Activated gamma-delta T cell treated with anti-CD3 and anti-CD28 coated beads, Interleukin-2, amount 50 U/mL, for 16 hours (primary cell): ENCODE data around the gene XPR1.
"Not testable (repeated sequence)": the region's sequence is repeated elsewhere in the genome, so short reads cannot be mapped to it uniquely, and the experiment has no call there.

Experiments used
- DNase-seq: peaks from one replicate; pipeline ENCODE4 v3.0.0-alpha.2; 2020; ENCODE audit warnings: low read depth

Gene XPR1

DNA sequence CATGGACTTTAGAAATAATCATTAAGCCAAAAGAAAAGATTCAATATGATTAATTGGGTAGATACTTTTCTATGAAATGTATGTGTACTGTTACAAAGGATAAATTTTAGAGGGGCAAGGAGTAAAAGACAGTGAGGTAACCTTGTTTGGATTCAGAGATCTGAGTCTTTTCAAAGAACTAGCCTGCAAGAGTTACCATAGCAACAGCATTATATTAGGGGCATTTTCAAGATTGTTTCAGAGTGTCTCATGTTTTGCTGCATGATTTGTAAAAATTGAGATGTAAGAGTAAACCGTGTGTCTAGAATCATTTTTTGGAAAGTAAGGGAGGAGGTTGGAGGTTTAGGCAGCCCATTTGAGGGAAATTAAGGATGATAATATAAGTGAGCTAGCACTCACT is 210.2 kb downstream of the XPR1 start:
- no peak for DNase-seq

DNA sequence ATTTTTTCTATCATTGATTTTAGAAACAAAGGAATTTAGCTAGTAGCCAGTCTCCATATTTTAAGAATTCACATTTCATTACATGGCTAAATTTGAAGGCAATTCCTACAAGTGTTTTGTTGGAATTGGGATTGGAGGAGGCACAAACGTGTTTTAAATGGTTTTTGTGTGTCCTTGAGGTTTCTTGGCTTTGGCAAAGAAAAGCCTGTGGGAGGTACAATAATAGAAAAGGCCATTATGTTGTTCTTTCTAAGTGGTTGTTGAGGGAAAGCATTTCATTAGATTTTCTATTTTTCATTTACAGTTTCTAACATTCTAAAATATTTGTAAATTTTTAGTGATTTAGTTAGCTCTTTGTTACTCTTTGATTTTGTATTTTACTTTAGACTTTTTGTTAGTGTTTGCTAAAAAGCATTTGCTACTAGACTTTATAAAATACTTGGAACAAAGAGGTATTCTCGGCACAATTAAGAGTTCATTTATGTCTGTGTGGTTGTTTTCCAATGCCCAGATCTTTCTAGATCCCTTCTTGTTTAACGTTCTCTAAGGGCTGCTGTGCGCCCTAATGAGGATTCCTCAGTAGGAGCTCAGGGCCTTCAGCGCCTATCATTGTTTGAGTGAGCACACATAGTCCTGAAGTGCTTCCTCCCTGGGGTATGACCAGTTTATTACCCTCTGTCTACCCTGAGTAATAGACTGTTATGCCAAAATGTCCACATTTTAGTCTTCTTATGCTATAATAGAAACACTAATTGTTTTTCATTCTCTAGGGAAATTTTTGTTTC is 210.9 kb downstream of the XPR1 start:
- DNase-seq = no peak

DNA sequence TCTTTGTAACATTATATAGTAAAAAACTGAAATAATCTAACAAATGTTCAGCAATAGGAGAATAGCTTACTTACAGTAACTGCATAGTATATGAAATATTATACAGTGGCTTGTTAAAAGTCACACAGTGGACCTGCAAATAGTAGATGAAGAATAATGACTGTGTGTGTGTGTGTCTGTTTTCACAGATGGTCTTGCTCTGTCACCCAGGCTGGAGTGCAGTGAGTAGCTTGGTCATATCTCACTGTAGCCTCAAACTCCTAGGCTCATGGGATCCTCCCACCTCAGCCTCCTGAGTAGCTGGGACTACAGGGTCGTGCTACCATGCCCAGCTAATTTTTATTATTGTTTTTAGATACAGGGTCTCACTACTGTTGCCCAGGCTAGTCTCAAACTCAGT is 213.5 kb downstream of the XPR1 start:
- no peak for DNase-seq

DNA sequence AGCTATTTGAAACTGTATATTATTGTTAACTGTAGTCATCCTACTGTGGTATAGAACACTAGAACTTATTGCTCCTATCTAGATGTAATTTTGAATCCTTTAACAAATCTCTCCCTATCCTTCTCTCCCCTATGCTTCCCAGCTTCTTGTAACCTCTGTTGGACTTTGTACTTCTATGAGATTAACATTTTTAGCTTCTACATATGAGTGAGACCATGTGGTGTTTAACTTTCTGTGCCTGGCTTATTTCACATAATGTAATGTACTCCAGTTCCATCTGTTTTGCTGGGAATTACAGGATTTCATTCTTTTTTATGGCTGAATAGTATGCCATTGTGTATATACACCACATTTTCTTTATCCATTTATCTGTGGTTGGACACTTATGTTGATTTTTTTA is 216.4 kb downstream of the XPR1 start:
- no peak for DNase-seq

DNA sequence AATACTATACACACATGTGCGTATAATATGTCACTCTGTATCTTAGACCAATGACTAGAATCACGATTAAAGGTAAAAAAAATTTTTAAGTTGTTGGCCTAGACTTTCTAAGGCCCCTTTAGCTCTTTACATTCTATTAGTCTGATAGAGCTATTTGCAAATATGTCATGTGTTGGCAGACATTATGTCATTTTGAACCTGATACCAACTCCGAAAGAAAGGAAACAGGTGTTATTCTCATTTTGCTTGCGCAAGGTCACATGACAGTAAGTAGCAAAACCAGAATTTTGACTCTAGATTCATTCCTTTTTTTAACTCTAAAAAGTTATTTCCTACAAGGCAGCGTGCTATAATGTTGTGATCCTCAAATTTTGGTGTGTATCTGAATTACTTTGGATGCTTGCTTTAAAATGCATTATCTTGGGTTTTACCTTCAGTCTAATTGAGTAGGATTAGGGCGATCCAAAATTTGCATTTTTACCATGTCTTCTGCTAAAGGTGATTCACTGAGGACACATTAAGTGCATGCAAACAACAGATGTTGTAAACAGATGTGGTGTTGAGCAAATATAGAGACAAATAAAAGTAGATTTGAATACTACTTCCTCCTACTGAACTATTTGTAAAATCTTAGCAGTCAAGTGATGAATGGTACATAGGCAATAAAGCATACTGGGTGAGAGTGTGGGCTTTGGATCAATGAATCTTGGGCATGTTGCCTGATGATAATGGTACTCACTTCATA is 217.4 kb downstream of the XPR1 start:
- no peak for DNase-seq

DNA sequence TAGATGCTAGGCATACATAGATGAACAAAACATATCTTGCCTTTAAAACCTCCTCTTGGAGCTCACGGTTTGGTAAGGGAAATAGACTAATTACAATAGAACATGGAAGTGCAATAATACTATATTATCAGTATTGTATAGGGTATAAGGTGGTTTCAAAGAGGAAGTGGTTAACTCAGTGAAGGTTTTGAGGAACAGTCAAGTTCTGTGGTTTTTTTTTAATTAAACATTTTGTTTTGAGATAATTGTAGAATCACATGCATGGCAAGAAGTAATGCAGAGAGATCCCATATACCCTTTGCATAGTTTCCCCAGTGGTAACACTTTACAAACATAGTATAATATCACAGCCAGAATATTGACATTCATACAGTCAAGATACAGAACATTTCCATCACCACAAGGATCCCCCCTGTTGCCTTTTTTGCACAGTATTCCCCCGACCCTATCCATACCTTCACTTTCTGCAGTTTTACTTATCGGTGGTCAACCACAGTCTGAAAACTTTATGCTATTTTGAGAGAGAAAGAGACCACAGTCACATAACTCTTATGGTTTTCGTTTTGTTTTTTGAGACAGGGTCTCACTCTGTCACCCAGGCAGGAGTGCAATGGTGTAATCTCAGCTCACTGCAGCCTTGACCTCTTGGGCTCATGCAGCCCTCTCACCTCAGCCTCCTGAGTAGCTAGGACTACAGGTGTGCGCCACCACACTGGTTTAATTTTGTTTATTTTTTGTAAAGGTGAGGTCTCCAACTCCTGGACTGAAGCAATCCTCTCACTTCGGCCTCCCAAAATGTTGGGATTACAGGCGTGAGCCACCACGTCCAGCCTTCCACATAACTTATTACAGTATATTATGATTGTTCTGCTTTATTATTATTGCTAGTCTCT is 220.4 kb downstream of the XPR1 start:
- DNase-seq = no peak

DNA sequence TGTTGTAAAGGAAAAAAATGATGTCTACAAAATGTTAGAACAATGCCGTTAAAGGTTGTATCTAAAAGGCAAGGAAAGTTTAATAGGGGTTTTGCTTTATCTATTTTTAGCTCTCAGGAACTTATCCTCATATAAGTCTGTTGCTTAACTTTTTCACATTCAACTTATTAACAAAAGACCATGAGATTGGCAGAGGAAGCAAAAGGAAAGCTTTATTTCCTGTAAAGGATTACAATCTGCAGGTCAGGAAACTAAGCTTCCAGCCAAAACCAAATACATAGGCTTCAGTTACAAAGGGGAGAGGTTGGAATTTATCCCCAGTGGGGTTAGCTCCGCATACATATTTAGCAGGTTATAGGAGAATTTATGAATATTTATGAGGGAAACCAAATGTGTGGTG is 222.2 kb downstream of the XPR1 start:
- no peak for DNase-seq

DNA sequence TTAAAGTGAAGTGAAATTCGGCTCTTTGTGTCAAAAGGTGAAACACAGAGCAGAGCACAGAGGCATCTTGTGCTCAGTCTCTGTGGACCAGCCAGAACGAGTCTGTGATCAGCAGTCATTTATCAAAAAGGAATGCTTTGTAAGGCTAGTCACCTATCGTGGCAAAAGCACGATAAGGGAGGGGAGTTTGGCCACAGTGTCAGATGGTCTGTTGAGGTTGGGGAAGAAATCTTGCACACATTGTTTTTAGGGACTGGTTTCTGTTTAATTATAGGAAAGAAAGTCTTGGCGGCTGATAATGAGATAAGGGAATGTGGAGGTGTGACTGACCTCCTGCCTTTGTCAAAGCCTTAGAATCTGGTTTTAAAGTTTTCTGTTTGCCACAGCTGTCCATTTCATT is 222.6 kb downstream of the XPR1 start:
- no peak for DNase-seq

DNA sequence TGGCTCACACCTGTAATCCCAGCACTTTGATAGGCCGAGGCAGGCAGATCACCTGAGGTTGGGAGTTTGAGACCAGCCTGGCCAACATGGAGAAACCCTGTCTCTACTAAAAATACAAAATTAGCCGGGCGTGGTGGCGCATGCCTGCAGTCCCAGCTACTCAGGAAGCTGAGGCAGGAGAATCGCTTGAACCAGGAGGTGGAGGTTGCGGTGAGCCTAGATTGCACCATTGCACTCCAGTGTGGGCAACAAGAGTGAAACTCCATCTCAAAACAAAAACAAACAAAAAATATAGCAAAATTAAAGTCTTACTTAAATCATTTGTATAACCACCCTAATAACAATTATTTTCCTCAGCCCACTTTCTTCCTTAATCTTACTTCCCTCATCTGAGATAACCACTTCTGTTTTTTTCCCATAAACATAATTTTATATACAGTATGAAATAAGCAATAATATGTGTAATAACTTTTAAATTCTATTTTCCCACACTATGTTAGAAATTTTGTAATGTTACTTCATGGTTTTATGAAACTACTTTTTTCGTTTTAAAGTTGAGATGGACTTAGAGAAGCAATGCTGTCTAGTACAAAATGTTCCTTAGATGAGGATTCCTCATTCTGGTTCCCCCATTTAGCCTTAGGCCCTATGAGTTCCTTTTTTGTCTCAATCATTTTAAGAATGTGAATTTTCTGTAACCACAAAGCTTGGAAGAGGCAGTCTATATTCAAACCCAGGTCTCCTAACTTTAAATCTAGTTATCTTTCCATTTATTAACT is 226.3 kb downstream of the XPR1 start:
- DNase-seq = not testable (repeated sequence)

DNA sequence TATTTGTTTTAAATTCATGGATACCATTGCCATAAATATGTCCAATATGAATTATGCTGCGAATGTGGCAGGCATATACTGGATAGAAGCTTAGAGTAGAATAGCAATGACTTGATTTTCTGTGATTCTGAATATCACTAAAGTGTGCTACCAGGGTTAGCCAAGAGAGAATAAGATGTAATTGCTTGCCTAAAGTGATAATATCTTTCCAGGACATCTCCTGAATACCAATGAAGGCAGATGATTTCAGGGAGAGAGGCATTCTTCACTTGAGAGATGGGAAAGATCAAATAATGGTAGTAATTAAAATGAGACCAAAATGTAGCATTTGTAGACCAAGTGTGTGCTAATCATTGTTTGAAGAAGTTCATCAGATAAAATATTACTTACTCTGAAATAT is 227.5 kb downstream of the XPR1 start:
- DNase-seq = no peak

DNA sequence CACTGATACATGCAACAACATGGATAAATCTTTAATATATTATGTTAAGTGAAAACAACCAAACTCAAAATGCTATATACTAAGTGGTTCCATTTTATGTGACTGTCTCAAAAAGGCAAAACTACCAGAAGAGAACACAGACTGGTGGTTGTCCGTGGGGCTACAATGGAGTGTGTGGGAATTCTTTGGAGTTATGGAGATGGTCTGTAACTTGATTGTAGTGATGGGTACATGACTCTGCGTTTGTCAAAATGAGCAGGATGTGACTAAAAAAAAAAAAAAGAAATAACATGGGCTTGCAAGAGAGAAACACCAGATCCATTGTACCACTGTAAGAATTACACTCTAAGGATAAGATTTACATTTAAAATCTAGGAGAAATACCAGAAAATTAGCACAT is 228.7 kb downstream of the XPR1 start:
- DNase-seq = no peak

DNA sequence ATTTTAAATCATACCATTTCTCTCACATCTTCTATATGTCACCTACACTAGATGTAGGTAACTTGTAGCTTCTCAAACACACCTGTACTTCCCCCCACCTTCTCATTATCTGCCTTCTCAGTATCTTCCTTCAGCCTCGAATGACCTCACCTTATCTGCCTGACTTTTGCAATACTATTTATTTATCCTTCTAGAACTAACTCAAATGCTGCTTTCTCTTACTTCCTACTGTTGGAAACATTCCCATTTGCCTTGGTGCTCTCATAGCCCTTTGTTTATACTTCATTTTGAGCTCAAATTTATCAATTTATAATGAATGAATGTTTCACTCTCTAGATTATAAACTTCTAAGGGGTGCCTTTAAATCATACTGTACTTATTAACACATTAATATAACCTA is 230.5 kb downstream of the XPR1 start:
- DNase-seq = no peak

DNA sequence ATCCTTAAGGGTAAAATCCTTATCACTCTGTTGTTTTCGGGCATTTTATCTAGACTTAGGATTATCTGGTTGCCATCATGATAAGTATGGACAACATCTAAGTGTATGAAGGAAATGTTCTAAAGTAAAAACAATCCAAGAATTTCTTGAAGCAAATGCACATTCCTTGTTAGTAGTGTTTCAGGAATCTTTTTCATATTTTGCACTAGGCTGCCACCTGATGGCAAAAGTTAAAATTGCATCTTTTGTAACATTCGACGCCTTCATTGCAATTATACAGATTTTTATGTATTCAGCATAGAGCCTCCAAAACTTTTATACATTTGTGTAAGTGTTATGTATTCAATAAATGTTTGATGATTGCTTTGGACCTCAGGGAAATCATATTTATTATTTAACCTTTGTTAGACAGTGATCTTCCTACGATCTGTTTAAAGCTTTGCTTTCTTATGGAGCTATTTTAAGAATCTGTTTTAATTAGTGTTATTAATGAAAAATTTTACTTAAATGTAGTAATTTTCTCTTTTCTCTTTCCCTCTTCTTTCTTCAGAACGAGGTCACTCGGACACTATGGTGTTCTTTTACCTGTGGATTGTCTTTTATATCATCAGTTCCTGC is 231.4 kb downstream of the XPR1 start:
- DNase-seq = no peak

DNA sequence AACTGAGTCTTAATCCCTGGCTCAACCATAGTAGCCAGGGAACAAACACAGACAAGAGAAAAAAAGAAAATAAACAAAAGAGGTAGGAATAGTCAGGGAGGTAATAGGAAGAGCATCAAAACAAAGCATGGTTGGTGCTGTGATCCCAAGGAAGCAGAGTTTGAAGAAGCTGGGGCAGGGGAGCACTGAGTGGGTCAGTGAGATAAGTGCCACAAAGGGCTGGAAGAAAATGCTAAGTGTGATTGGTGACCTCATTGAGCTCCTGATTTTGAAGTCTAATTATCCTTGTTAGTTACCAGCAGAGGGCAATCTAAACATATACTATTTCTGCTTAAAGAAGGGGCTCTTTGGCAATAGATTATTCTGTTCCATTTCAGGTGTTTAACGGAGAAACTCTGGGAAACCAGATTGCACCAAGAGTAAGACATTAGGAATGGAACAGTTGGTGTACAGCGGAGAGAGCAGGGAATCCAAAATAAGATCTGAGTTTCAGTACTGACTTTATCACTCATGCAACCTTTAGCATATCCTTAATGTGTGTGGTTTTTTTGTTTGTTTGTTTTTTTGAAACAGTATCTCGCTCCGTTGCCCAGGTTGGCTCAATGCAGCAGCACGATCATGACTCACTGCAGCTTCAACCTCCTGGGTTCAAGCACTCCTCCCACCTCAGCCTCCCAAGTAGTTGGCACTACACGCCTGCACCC is 250.1 kb downstream of the XPR1 start:
- no peak for DNase-seq

DNA sequence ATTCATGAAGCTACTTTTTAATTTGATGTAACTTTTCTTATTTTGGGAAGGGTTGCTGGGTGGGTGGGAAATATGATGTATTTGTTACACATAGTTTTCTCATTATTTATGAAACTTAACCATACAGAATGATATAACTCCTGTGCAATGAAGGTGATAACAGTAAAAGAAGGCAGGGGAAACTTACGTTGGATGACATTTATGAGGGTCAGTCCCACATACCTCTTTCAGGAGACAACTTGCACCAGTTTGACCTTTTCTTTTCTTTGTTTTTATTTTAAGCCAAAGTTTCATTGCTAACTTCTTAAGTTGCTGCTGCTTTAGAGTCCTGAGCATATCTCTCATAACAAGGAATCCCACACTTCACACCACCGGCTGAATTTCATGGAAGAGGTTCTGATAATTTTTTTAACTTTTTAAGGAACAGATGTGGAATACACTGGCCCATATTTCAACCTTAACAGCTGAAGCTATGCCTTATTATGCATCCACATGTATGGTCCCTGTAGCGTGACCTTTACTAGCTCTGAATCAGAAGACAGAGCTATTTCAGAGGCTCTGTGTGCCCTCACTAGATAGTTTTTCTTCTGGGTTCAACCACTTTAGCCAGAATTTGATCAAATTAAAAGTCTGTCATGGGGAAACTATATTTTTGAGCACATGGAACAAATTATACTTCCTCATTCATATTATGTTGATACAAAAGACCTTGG is 252.9 kb downstream of the XPR1 start:
- no peak for DNase-seq

DNA sequence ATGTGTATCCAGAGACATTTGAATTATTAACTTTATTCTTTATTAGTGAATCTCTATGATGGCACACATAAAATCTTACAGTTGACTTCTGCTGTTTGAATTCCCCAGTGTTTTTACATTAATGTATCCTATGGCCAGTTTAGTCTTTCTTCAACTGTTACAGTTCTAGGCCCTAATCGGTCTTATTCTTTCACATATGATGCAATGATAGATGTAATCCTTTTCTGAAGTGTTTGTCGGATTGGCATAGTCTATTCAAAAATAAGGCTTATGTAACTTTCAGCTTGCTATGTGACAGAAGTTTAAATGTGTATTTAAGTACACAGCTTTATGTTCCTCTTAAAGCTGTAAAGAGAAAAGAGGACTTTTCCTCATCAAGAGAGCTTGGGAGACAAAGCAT is 254.5 kb downstream of the XPR1 start:
- DNase-seq = no peak

DNA sequence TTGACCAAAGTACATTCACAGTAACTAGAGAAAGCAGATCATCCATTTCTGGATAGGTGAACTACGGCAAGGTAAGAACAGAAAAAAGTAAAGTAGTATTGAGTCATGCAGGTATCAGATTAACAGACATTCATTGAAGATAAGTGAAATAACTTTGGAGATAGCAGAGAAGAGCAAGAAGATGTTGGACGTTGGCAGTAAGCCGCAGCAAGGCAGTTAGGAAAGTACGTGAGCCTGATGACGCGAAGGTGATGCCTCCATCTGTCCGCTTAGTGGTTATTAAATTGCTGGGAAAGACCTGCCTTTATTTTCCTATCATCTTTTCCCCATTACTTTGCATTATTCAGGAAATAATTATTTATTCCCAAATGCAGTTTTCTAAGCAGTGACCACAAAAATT is 256.0 kb downstream of the XPR1 start:
- DNase-seq = no peak

DNA sequence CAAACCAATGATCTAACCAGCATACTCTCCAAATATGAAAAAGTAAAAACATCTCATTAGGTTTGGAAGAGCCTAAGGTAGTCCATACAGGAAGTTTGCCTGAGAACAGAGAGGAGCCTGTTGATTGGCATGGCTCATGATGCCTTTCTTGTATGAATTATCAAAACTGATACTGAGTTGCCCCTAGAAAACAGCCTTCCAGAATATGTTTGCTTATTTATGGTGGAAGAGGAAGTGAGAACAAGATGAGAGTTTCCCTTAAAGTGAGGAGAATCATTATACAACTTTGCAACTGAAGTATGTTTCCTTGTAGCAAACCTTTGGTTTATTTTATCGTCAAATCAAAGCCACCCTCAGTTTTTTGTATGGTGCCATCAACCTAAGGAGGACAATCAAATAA is 257.0 kb downstream of the XPR1 start:
- no peak for DNase-seq

DNA sequence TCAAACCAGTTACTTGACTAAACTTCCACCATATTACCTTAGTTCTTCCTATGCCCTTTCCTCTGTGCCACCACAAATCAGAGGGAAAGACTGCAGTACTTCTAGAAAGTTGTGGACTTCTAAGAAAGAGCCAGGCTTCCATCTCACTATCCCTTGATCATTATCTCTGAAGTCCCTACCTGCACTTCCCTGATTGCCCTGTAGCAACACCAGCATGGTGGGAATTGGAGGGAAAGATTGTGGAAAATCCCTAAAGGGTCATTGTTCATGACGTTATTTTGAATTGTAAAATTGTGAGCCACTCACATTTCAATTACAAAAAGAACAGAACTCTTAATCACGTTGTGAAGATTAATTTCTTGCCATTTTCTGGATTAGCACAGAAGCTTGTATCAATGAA is 257.5 kb downstream of the XPR1 start:
- no peak for DNase-seq

DNA sequence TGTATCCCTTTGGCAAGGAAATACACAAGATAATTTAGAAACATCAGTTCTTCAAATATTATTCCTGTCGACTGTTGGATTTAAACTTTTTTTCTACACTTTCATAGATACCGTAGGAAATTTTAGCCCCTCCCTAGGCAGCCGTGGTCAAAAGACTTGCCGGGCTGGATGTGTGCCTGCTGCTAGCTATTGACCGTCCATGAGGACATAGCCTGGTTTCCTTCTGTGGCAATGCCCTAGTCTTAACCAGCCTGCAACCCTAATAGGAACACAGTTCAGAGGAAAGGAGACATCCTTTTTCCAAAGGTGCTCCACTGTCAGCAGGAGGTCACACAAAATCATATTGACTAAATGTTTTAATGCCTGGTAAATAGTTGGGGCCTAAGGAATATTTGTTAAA is 260.4 kb downstream of the XPR1 start:
- DNase-seq = no peak
